ENCODE measurements around the gene FAM118A.

Gene FAM118A

DNA sequence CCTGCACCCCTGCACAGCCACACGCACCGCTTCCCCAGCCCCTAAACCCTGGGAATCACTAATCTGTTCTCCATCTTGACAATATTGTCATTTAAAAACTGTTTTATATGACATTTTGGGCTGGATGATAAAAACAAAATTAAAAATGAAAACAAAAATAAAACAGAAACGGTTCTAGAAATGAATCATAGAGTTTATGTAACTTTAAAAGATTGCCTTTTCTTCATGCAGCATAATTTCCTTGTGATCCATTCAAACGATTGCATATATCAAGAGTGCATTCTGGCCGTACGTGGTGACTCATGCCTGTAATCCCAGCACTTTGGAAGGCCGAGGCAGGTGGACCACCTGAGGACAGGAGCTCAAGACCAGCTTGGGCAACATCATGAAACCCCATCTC is 6.6 kb upstream of the FAM118A start:
- in situ Hi-C loops (cut with MboI; ENCODE audit: low sequenced_read_pairs, unreplicated experiment) = no loop called here
- DNase-seq (ENCODE audit: low spot score) = no peak
- TF ChIP-seq, protein P1, sequence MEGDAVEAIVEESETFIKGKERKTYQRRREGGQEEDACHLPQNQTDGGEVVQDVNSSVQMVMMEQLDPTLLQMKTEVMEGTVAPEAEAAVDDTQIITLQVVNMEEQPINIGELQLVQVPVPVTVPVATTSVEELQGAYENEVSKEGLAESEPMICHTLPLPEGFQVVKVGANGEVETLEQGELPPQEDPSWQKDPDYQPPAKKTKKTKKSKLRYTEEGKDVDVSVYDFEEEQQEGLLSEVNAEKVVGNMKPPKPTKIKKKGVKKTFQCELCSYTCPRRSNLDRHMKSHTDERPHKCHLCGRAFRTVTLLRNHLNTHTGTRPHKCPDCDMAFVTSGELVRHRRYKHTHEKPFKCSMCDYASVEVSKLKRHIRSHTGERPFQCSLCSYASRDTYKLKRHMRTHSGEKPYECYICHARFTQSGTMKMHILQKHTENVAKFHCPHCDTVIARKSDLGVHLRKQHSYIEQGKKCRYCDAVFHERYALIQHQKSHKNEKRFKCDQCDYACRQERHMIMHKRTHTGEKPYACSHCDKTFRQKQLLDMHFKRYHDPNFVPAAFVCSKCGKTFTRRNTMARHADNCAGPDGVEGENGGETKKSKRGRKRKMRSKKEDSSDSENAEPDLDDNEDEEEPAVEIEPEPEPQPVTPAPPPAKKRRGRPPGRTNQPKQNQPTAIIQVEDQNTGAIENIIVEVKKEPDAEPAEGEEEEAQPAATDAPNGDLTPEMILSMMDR (IDR thresholded peaks at IDR 0.05; ENCODE audit: borderline replicate concordance, control extremely low read depth, extremely low read depth, insufficient read depth, missing control alignments) = no peak

DNA sequence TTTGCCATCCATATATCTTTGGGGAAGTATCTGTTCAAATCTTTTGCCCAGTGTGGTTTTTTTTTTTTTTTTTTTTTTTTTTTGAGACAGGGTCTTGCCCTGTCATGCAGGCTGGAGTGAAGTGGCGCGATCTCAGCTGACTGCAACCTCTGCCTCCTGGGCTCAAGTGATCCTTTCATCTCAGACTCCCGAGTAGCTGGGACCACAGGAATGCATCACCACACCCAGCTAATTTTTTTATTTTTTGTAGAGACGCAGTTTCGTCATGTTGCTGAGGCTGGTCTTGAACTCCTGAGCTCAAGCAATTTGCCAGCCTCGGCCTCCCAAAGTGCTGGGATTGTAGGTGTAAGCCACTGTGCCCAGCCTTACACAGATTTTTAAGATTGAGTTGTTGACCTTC is 4.8 kb upstream of the FAM118A start:
- DNase-seq (ENCODE audit: low spot score) = no peak
- in situ Hi-C loops (cut with MboI; ENCODE audit: low sequenced_read_pairs, unreplicated experiment) = no loop called here
- TF ChIP-seq, protein P1 (IDR thresholded peaks at IDR 0.05; ENCODE audit: borderline replicate concordance, control extremely low read depth, extremely low read depth, insufficient read depth, missing control alignments) = no peak

DNA sequence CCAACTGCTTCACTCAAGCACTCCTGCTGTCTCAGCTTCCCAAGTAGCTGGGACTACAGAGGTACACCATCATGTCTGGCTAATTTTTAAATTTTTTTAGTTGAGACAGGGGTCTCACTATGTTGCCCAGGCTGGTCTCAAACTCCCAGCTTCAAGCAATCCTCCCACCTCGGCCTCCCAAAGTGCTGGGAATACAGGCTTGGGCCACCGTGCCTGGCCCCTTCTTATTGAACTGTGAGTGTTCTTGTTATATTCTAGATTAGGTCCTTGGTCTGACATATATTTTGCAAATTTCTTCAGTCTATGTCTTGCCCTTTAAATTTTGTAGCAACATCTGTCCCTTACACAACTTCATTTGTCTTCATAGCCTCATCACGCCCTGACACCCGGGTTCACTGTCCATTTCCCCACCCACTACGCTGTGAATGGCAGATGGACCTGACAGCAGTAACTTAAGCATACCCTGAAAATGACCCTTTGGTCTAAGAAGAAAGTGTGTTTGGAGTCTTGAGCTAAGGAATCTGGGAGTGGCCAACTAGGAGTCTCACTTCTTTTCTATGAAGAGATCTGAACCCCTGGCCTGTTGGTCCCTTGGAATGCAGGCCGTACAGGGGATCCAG is 4.2 kb upstream of the FAM118A start:
- DNase-seq (ENCODE audit: low spot score) = no peak
- in situ Hi-C loops (cut with MboI; ENCODE audit: low sequenced_read_pairs, unreplicated experiment) = no loop called here
- TF ChIP-seq, protein P1 (IDR thresholded peaks at IDR 0.05; ENCODE audit: borderline replicate concordance, control extremely low read depth, extremely low read depth, insufficient read depth, missing control alignments) = no peak

DNA sequence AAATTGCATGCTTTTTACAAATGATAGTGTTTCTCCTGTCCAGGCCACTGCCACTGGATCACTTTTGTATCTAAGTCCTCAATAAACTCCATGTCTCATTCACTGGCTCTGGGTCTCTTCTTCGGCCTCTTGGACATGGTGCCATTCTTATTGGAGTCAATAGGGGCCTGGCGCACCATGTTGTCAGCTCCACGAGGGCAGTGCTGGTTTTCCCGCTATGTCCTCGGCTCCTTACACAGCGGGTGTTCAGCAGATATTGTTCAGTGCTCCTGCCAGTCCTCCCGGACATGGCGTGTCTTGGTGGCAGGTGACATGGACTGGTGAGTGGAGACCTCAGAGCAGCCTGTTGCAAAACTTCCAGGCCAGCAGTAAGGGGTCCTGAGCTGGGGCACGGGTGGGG is 3.6 kb upstream of the FAM118A start:
- TF ChIP-seq, protein P1 (IDR thresholded peaks at IDR 0.05; ENCODE audit: borderline replicate concordance, control extremely low read depth, extremely low read depth, insufficient read depth, missing control alignments) = no peak
- in situ Hi-C loops (cut with MboI; ENCODE audit: low sequenced_read_pairs, unreplicated experiment) = no loop called here

DNA sequence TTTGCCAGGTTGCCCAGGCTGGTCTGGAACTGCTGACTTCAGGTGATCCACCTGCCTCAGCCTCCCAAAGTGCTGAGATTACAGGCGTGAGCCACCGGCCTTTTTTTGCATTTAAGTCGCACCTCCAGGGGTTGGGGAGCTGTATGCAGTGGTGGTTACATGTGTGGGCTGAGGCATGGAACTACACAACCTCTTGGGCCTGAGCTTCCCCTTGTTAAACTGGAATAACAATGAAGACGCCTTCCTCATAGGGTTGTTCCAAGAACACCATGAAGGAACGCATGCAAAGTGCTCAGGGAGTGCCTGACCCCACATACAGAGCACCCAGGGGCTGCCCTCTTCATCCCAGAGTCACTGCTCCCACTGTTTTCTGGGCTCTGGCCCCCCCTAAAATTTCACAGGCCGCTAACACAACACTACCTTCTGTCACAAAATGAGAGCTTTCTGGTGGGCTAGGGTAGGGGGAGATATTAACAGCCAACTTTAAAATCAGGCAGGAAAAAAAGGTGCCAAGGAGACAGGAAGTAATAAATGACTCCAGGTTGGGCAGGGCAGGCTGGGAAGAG is 1.3 kb upstream of the FAM118A start:
- no peak for DNase-seq (ENCODE audit: low spot score)
- in situ Hi-C loops (cut with MboI; ENCODE audit: low sequenced_read_pairs, unreplicated experiment) = no loop called here
- TF ChIP-seq, protein P1 (IDR thresholded peaks at IDR 0.05; ENCODE audit: borderline replicate concordance, control extremely low read depth, extremely low read depth, insufficient read depth, missing control alignments) = no peak

More for the DNA sequence above, 3.6 kb upstream of the FAM118A start:
- no peak for DNase-seq (ENCODE audit: low spot score)

DNA sequence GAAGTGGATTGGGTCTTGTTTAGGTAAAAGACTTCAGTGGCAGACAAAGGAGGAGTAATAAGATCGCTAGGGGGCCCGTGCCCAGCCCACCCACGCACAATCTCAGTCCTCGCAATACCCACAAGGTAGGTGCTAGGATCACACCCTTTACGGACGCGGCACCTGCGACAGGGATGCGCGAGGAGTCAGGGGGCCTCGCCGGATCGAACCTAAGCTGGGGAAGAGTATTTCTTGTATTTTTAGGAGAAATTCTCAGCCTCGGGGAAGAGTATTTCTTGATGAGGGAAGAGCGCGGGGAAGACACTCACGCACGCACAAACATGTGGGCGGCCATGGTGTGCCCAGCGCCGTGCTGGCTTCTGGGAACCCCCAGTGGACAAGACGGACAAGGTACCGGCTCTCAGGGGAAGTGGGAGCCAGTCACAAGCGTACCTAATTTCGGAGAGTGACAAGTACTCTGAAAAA is 745 bp upstream of the FAM118A start:
- TF ChIP-seq, protein P1 (IDR thresholded peaks at IDR 0.05; ENCODE audit: borderline replicate concordance, control extremely low read depth, extremely low read depth, insufficient read depth, missing control alignments) = no peak
- in situ Hi-C loops (cut with MboI; ENCODE audit: low sequenced_read_pairs, unreplicated experiment) = no loop called here
- no peak for DNase-seq (ENCODE audit: low spot score)
